Dendritic cell treated with granulocyte-macrophage colony-stimulating factor and Interleukin-4, amounts not matched to agents 40 ng/mL and 50 ng/mL, for 4 days (primary cell): ENCODE results near the gene CHAF1A.
A peak's percentile ranks its signal among the peaks of the same experiment; 100 is the strongest.

ENCODE experiments used
- H3K27ac Mint-ChIP-seq: one replicate; pipeline ENCODE4 v1.8.0; 2022; ENCODE audit warnings: mild to moderate bottlenecking, mixed read lengths
- H3K27me3 Mint-ChIP-seq: one replicate; pipeline ENCODE4 v1.8.0; 2022; ENCODE audit warnings: mild to moderate bottlenecking, mixed read lengths
- H3K36me3 Mint-ChIP-seq: one replicate; pipeline ENCODE4 v1.8.0; 2022; ENCODE audit warnings: low read depth, mixed read lengths
- H3K4me1 Mint-ChIP-seq: one replicate; pipeline ENCODE4 v1.8.0; 2022; ENCODE audit warnings: low read depth, mixed read lengths
- H3K4me3 Mint-ChIP-seq: one replicate; pipeline ENCODE4 v1.8.0; 2022; ENCODE audit warnings: mild to moderate bottlenecking, moderate library complexity, mixed read lengths
- H3K9me3 Mint-ChIP-seq: one replicate; pipeline ENCODE4 v1.8.0; 2022; ENCODE audit warnings: mixed read lengths
- intact Hi-C: fragments of 100-400 bp; cut with micrococcal nuclease; formaldehyde crosslinking; loops from one replicate; pipeline ENCODE4 v1.15.0; 2022

The CHAF1A gene

DNA sequence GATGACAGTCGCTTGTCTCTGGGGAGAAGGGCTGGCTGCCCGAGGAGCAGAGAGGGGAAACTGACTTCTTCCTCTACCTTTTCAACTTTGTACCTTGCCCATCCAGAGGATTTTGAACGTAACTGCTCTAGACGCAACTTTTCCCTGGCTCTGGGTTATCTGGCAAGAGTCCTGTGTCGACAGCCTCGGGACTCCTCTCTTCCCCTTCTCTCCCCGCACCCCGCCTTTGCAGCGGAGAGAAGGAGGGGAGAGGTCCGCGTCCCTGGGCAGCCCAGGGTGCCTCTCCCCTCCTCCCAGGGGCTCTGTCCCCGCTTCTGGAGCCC, 2.7 kb upstream of the CHAF1A start:
- Mint-ChIP-seq H3K4me3 (peak overlapping the region; percentile 96), H3K27me3 (no peaks in the 10 kb centered on the region), H3K4me1 (peaks cover 68% of the 10 kb centered on the region), H3K27ac (peak overlapping the region; percentile 93), H3K36me3 (peaks cover 50% of the 10 kb centered on the region), H3K9me3 (no peaks in the 10 kb centered on the region)
- intact Hi-C loops, result loop anchor here (1.0 to 5.0 kb wide), 2 partner anchors 30 to 73 kb away; partner anchors contain the start of gene HDGFL2

DNA sequence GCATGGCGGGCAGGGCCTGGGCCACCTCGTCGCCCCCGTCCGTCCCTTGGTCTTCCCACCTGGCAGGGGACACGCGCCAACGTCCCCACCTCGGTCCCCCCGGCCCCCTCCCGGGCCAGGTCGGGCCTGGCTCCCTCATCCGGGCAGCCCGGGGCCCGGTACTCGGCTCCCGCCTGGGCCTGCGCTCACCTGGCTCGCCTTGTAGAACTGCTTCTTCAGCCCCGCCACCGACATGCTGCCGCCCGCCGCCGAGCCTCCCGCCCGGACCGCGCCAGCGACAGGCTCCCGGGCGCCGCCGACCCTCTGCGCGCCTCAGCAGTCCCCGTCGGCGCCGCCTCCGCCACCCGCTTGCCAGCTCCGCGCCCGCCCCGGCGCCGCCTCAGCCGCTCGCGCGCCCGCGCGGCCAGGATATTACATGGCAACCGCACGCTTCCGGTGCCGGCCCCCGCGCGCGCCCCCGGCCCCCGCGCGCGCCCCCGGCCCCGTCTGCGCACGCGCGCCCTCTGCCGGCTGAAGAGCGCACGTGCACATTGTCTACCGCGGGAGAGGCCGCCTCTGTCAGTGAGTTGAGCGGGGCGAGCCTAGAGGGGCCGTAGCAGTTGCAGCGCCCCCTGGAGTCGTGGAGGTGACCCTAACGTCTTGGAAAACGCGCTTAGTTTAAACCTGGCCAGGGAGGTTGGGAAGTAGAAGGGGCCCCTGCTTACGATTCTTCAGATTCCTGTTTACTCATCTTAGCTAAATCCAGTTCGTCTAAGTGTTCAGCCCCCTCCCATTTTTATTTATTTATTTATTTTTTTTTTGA, 2.1 kb upstream of the CHAF1A start, which contains the start of gene SH3GL1:
Gene SH3GL1 (minus strand): TSS at position 413 of the 802 bp plus-strand sequence. CDS start 179 bp downstream, at position 234.
- Mint-ChIP-seq H3K36me3 (peaks cover 45% of the 10 kb centered on the region), H3K27ac (peak within 1 kb of the TSS; percentile 93), H3K9me3 (no peaks in the 10 kb centered on the region)

DNA sequence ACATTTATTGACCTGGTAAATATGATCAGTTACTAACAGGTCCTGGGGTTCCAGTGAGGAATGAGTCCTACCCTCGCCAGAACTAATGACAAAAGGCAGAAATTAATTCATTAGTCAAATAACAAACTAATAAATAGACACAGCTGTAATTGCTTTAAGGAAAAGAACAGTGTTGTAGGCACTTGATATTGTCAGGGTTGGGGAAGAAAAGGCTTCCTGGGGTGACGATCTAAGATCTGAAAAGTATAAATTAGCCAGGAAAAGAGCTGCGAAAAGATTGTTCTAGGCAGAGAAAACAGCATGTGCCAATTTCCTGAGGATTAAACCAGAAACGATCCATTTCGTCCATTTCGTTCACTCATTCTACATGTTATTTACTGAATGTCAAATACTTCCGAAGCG, 670 bp upstream of the CHAF1A start:
- Mint-ChIP-seq H3K27me3 (no peaks in the 10 kb centered on the region), H3K9me3 (no peaks in the 10 kb centered on the region), H3K36me3 (peaks cover 30% of the 10 kb centered on the region), H3K27ac (peak overlapping the region; percentile 83), H3K4me1 (peaks cover 52% of the 10 kb centered on the region), H3K4me3 (peak overlapping the region; percentile 81)
- intact Hi-C loops, result loop anchor here (2.0 to 5.0 kb wide), 2 partner anchors 55 to 71 kb away; partner anchors contain the start of genes HDGFL2 and UBXN6

More for the DNA sequence above, 2.1 kb upstream of the CHAF1A start, which contains the start of gene SH3GL1:
- peaks cover 63% of the 10 kb centered on the region for H3K4me1 Mint-ChIP-seq
- H3K4me3 Mint-ChIP-seq, result peak within 1 kb of the TSS; percentile 96
- intact Hi-C loops, result loop anchor here (1.0 to 5.0 kb wide), 2 partner anchors 31 to 72 kb away; partner anchors contain the start of gene HDGFL2
- H3K27me3 Mint-ChIP-seq, result no peaks in the 10 kb centered on the region

DNA sequence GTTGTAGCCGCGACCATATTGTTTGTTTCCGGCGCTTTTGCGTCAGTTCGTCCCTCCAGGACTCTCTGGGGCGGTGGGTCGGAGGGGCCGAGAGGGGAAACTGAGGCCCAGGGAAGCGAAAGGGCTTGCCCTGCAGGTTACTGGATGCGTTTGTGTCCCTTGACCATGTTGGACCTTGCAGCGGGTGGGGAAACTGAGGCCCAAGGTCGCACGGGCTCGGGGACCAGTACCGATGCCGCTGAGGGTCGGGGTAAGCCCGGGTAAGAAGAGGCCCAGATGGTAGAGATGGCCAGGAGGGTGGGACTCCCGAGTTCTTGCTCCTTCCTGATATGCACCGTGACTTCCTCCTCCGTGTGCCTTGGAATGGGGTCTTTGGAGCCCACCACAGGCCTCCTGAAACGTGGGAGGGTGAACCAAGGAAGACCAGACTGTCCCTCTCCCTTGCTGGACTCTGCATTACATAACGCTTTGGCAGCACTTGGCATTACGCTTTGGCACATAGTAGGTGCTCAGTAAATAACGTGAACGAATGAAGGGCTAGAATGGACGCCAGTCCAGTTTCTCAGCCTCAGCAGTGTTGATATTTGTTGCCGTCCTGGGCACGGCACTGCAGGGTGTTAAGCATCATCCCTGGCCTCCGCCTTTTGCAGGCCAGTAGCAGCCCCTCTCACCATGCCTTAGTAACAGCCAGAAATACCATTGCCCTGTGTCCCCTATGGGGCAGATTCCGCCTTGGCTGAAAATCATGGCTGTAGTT, 743 bp downstream of the CHAF1A start:
- no peaks in the 10 kb centered on the region for H3K27me3 Mint-ChIP-seq
- H3K27ac Mint-ChIP-seq, result peak overlapping the region; percentile 83
- intact Hi-C loops, result loop anchor here (2.0 to 5.0 kb wide), 2 partner anchors 54 to 69 kb away; partner anchors contain the start of genes HDGFL2 and UBXN6
- peaks cover 40% of the 10 kb centered on the region for H3K4me1 Mint-ChIP-seq
- H3K4me3 Mint-ChIP-seq, result peak overlapping the region; percentile 81
- no peaks in the 10 kb centered on the region for H3K9me3 Mint-ChIP-seq
- H3K36me3 Mint-ChIP-seq, result peaks cover 17% of the 10 kb centered on the region

DNA sequence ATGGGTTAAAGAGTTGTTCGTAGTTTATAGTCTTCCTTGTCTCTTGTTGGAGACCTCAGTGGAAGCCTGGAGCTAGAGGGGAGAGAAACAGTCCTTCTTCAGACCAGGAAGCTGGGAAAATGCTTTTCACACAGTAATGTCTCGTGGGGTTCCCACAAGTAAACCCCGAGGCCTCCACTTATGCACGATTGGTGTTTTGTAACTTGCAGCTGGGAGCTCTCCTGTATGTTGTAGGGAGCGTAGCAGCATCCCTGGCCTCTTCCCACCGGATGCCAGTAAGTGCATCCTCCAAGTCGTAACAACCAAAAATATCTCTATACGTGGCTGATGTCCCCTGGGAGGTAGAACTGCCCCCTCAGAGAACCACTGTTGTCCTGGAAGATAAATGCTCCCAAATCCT, 3.5 kb downstream of the CHAF1A start:
- peaks cover 27% of the 10 kb centered on the region for H3K4me1 Mint-ChIP-seq
- no peak overlapping the region for H3K4me3 Mint-ChIP-seq
- H3K27me3 Mint-ChIP-seq, result no peaks in the 10 kb centered on the region
- H3K9me3 Mint-ChIP-seq, result no peaks in the 10 kb centered on the region
- intact Hi-C loops, result no loop called here
- peaks cover 13% of the 10 kb centered on the region for H3K36me3 Mint-ChIP-seq
- H3K27ac Mint-ChIP-seq, result no peak overlapping the region

DNA sequence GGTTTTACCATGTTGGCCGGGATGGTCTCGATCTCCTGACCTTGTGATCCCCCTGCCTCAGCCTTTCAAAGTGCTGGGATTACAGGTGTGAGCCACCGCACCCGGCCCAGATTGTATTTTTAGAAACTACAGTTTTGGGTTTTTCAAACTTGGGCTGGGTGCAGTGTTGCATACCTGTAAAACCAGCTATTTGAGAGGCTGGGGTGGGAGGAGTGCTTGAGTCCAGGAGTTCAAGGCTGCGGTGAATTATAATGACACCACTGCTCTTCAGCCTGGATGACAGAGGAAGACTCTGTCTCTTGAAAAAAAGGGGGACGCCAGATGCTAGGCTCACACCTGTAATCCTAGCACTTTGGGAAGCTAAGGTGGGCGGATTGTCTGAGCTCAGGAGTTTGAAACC, 4.2 kb downstream of the CHAF1A start:
- Mint-ChIP-seq H3K36me3 (peaks cover 13% of the 10 kb centered on the region), H3K27me3 (no peaks in the 10 kb centered on the region)
- intact Hi-C loops, result no loop called here

DNA sequence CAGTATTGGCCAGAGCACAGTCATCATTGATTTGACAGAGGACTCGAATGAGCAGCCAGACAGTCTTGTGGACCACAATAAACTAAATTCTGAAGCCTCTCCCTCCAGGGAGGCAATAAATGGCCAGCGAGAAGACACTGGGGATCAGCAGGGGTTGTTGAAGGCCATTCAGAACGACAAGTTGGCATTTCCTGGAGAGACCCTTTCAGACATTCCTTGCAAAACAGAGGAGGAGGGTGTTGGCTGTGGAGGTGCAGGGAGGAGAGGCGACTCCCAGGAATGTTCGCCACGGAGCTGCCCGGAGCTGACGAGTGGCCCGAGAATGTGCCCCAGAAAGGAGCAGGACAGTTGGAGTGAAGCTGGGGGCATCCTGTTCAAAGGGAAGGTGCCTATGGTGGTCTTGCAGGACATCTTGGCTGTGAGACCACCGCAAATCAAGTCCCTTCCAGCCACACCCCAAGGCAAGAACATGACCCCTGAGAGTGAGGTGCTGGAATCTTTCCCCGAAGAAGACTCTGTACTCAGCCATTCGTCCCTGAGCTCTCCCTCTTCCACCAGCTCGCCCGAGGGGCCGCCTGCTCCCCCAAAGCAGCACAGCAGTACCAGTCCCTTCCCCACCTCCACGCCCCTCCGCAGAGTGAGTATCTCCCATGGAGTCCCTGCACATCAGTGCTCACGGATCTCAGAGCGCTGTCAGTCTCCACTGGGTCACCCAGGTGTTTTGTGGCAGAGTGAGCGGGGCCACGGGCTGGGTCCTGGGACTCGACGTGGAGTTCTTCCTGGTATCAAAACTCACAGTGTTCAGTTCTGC, 6.9 kb downstream of the CHAF1A start:
- H3K27me3 Mint-ChIP-seq, result no peaks in the 10 kb centered on the region
- H3K9me3 Mint-ChIP-seq, result no peaks in the 10 kb centered on the region
- intact Hi-C loops, result no loop called here
- H3K36me3 Mint-ChIP-seq, result peaks cover 31% of the 10 kb centered on the region
- no peak overlapping the region for H3K27ac Mint-ChIP-seq
- H3K4me3 Mint-ChIP-seq, result no peak overlapping the region
- H3K4me1 Mint-ChIP-seq, result no peaks in the 10 kb centered on the region

More for the DNA sequence above, 4.2 kb downstream of the CHAF1A start:
- H3K27ac Mint-ChIP-seq, result no peak overlapping the region
- H3K4me1 Mint-ChIP-seq, result peaks cover 20% of the 10 kb centered on the region
- H3K4me3 Mint-ChIP-seq, result no peak overlapping the region
- no peaks in the 10 kb centered on the region for H3K9me3 Mint-ChIP-seq

DNA sequence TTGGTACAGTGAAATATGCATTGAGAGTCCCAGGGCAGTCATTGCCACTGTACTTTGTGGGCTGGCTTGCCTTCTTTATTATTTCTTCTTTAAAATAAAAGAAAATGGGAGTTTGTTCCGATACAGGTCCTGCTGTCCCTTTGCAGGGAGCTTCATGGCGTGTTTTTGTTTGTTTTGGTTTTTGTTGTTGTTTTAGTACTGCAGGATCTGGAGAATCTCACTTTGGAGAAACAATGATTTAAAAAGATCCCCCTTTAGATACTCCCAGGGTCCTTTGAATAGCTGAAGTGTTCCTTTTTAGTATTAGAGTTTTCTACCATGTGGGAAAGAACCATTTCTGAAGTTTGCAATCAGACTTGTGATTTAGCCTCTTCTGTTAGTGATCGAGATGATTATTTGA, 11.1 kb downstream of the CHAF1A start:
- Mint-ChIP-seq H3K36me3 (peaks cover 37% of the 10 kb centered on the region), H3K27ac (no peak overlapping the region), H3K27me3 (no peaks in the 10 kb centered on the region), H3K9me3 (no peaks in the 10 kb centered on the region), H3K4me3 (no peak overlapping the region), H3K4me1 (no peaks in the 10 kb centered on the region)
- intact Hi-C loops, result no loop called here

DNA sequence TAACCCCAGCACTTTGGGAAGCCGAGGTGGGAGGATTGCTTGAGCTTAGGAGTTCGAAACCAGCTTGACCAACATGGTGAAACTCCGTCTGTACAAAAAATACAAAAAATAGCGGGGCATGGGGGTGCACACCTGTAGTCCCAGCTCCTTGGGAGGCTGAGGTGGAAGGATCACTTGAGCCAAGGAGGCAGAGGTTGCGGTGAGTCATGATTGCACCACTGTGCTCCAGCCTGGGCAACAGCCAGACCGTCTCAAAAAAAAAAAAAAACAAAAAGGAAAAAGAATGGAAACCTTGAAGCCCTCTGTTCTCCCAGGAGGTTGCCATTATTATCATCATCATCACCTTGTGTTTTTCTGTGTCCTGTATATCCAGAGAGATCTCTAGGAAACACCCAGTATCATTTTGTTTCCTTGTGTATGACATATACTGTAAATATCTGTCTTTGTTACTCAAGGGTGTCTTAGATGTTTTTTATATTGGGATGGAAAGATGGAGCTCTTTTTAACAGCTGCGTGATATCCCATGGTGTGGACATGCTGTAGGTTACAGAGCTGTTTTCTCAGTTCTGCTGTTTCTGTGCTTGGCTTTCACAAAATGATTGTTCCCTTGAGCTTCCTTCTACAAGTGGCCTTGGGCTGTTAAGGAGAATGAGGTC, 11.8 kb downstream of the CHAF1A start:
- H3K4me3 Mint-ChIP-seq, result no peak overlapping the region
- no peaks in the 10 kb centered on the region for H3K4me1 Mint-ChIP-seq
- intact Hi-C loops, result no loop called here
- no peaks in the 10 kb centered on the region for H3K9me3 Mint-ChIP-seq
- no peaks in the 10 kb centered on the region for H3K27me3 Mint-ChIP-seq
- H3K27ac Mint-ChIP-seq, result no peak overlapping the region
- H3K36me3 Mint-ChIP-seq, result peaks cover 31% of the 10 kb centered on the region

DNA sequence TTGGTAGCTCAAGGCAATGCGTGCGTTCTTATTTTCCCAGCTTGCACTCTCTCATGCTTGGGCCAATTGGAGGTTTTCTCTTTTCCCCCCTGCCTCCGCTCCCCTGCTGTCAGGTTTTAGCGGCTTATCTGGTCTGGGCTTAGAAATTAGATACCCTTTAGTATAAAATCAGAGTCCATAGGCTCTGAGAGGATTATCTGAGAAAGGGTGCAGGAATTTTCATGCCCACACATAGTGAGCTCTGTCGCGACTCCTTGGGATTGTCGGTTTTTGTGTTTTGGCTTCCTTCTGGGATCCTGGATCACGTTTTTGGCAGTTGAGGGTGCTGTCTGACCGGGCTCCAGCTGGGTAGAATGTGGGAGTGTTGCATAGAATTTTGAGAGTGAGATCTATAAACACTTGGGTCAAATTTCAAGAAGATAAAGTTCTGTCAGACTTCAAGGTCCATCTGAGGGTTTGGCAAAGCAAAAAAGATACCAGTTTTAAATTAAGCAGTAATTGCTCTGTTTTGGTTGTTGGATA, 12.4 kb downstream of the CHAF1A start:
- Mint-ChIP-seq H3K4me1 (peaks cover 1% of the 10 kb centered on the region), H3K4me3 (no peak overlapping the region), H3K27me3 (no peaks in the 10 kb centered on the region), H3K36me3 (peaks cover 25% of the 10 kb centered on the region), H3K27ac (peak overlapping the region; percentile 10), H3K9me3 (no peaks in the 10 kb centered on the region)
- intact Hi-C loops, result no loop called here

DNA sequence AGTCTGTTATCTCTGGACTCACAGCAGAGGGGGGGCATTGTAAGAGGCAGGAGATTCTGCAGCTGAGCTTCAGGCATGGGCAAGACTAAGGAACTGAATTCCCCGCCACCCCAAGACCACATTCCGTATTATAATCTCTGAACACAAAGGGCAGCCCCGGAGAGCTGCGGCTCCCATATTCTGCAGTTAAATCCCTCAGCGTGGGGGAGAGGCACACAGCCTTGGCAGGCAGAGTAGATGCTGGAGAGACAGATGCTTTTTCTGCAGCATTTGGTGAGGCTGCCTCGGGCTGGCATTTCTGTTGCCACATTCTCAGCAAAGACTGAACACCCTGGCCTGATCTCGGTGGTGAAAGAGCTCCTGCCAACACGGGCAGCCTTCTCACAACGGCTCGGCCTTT, 12.9 kb downstream of the CHAF1A start:
- Mint-ChIP-seq H3K27ac (peak overlapping the region; percentile 10), H3K4me1 (peaks cover 6% of the 10 kb centered on the region), H3K36me3 (peaks cover 24% of the 10 kb centered on the region), H3K4me3 (no peak overlapping the region), H3K9me3 (no peaks in the 10 kb centered on the region), H3K27me3 (no peaks in the 10 kb centered on the region)
- intact Hi-C loops, result no loop called here

DNA sequence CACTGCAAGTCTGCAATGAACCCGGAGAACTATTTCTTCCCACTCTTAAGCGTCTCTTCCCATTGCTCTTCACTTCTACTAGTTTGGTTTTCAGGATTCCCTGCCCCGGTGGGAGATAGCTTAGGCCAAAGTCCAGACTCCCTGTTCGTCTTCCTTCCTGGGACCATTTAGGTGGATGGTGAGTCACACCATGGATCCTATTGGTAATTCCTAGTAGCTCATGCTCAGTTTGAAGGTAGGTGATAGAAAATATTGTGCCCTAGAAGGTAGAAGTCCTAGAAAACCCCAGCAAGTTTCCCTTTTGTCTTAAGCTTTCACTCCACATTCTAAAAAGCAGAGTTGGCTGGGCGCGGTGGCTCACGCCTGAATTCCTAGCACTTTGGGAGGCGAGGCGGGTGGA, 13.8 kb downstream of the CHAF1A start:
- Mint-ChIP-seq H3K27me3 (no peaks in the 10 kb centered on the region), H3K4me1 (peaks cover 12% of the 10 kb centered on the region), H3K36me3 (peaks cover 24% of the 10 kb centered on the region), H3K27ac (no peak overlapping the region), H3K4me3 (no peak overlapping the region), H3K9me3 (no peaks in the 10 kb centered on the region)
- intact Hi-C loops, result no loop called here
